GM10847 (cell line): ENCODE results near the gene FMN2.

Experiments
- POLR2A ChIP-seq: IDR thresholded peaks from 2 replicates; pipeline ENCODE4 v1.6.1; 2011; ENCODE audit not compliant: insufficient read length; ENCODE audit errors: extremely low read depth

FMN2 gene

DNA sequence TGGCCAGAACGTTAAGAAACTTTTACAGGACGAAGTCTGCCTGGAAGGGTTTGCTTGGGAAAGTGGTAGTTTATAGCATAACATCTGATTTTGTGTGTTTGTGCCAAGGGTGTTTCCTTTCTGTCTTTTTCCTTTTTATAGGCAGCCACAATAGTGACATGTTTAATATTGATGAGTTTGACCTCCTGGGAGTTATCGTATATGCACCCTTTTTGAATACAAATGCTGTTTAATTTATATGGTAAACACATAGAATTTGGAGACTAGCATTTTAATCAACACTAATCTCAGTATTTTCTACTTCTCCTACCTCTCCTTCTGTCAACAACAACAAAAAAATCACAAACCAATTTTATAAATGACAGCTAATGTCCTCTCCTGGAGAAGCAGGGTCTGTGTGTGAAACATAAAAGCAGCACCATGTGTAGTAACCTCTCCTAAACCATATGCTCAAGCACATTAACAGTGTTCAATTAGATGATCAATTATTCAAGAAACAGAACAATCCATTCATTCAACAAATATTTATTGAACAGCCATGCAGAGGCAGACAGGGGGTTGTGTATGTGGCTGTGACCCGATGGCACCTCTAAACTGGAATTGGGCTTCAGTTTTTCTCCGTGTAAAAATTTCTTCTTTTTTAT is 604 bp upstream of the FMN2 start:
- TF ChIP-seq POLR2A = no peak

DNA sequence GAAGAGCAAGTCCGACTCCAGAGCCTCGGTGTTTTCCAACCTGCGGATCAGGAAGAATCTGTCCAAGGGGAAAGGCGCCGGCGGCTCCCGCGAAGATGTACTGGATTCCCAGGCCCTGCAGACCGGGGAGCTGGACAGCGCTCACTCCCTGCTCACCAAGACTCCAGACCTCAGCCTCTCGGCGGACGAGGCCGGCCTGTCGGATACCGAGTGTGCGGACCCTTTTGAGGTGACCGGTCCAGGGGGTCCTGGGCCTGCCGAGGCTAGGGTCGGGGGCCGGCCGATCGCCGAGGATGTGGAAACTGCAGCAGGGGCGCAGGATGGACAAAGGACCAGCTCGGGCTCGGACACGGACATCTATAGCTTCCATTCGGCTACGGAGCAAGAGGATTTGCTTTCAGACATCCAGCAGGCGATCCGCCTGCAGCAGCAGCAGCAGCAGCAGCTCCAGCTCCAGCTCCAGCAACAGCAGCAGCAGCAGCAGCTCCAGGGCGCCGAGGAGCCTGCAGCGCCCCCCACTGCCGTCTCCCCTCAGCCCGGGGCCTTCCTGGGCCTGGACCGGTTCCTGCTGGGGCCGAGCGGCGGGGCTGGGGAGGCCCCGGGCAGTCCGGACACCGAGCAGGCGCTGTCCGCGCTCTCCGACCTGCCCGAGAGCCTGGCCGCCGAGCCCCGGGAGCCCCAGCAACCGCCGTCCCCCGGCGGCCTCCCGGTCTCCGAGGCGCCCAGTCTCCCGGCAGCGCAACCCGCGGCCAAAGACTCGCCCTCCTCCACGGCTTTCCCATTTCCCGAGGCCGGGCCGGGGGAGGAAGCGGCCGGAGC is 827 bp downstream of the FMN2 start:
- no peak for TF ChIP-seq POLR2A

DNA sequence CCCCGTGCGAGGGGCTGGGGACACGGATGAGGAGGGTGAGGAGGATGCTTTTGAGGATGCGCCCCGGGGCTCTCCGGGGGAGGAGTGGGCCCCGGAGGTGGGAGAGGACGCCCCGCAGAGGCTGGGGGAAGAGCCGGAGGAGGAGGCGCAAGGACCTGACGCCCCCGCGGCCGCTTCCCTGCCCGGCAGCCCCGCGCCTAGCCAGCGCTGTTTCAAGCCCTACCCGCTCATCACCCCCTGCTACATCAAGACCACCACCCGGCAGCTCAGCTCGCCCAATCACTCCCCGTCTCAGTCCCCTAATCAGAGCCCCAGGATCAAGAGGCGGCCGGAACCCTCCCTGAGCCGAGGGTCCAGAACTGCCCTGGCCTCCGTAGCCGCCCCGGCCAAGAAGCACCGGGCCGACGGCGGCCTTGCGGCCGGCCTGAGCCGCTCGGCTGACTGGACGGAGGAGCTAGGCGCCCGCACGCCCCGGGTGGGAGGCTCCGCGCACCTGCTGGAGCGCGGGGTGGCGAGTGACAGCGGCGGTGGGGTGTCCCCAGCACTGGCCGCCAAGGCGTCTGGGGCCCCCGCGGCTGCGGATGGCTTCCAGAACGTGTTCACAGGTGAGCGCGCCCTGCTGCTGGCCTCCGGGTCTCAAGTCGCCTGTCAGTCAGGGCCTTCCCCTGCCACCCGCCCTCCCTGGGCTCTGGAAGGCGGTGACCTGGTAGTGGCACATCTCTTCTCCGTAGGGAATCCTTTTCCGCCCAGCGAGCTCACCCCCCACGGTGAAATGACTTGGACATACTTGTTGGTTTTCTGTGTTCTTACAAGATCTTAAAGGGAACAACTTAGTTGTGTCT is 1.7 kb downstream of the FMN2 start:
- no peak for TF ChIP-seq POLR2A

DNA sequence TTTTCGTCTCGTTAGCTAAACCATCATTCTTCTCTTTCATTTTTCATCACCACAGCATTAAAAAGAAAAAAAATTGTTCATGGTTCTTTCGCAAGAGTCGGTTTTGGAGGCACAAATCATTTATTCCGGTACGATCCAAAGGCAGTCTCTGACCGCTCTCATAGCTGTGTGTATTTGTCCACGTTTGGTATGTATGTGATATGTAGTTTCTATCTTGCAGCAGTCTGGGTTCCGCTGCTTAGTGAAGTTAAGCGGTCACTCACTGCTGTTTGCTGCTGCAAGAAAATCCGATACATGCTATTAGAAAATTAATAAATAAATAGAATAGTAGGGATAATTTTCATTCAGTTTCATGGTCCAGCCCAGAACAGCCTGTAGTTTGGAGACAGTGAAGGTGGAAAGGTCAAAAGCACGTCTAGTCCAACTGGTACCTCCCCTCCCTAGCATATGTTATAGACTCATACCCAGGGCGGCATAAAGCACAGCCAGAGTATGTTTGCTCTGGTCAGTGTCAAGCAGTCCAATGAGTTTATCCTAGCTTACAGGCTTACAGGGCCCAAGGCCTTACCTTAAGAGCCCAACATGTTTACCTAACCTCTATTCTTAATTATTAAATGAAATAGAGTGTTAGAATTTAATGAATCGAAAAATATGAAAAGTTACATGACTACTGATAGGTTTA is 2.5 kb downstream of the FMN2 start:
- TF ChIP-seq POLR2A = no peak

DNA sequence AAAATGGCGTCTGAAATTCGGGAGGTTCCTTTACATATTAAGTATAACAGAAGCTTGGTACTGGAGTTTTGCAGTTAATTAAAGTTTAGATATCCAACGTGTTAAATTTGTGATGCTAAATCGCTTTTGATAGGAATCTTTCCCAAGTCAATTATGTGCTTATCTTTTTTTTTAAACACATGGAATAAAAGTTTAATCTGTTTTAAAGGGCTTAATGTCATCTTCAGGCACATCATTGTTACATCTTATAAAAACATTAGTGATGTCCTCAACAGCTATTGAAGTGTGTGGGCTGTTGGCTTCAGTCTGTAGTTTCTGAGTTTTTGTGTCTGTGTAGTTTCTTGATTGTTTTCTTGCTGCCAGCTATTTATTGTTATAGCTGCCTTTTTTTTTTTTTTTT is 5.3 kb downstream of the FMN2 start:
- TF ChIP-seq POLR2A = no peak

DNA sequence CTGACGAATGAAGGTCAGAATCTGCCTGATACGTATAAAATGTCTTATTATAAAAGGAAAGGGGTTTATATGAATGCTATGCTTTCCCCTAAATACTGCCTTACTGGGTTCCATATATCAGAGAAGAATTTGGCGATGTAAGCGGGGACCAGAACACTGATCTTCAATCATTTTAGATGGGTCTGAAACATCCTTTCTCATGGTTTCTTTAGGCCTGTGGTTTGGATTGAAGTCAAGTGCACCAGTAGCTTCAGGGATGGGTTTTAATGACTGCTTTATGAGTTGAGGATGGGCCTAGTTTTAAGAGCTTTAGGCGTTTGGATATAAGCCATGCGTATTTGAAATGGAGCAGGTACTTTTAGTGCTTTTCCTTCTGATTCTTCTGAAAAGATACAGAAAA is 6.9 kb downstream of the FMN2 start:
- TF ChIP-seq POLR2A = no peak

DNA sequence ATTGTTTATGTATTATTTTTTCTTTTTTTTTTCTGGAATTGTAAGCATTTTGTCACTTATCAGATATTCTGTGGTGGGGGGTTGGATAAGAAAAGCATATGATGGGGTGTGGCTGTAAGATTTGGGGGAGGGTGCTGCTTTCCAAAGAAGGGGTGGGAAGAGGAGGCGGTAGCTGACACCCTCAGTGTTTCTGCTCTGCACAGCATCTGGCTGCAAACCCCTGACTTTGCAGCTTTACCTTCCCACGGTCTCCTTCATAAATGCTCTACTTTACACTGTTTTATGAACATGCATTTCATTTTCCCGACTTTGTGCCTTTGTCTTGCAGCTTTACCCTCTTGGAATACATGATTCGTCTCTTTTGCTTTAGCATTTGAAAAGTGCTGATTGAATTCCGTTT is 7.6 kb downstream of the FMN2 start:
- no peak for TF ChIP-seq POLR2A

DNA sequence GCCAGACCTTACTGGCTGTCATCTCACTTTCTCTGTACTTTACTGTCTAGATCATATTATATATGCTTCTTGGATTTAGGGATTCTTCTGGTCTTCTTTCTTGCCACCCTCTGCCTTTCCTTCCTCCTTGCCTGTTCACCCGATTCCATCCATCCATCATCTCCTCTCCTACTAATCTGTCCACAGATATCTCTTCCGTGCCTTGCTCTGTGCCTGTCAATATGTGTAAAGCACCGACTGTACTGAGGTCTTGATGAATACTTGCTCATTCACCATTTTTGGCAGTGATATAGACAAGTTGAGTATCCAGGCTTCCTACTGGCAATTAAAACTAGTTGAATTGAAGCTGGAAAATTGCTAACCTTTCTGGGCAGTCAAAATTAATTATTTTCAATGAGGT is 8.1 kb downstream of the FMN2 start:
- TF ChIP-seq POLR2A = no peak

DNA sequence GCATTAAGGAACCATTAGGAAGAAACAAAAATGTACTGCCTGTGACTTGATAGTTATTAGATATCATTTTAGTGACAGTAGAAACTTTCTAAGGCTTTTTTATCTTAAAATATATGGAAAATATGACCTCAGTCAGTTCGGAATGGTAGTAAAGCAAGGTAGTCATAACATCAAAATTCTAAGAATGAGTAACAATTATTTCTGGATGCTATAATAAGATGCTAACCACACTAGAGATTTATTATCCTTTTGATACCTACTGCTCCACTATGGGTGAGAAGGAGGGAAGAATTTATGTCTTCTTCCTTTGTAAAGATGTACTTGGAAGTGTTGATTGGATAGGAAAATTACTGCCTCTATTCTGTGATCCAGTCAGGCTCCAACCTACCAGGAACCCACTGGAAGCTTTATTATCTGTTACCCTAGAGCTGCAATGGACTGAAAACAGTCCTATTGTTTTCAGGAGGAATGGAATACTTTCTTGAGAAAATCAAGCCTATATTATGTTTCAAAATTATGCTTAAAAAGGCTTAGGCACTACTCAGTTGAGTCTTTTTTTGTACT is 8.8 kb downstream of the FMN2 start:
- TF ChIP-seq POLR2A = no peak

DNA sequence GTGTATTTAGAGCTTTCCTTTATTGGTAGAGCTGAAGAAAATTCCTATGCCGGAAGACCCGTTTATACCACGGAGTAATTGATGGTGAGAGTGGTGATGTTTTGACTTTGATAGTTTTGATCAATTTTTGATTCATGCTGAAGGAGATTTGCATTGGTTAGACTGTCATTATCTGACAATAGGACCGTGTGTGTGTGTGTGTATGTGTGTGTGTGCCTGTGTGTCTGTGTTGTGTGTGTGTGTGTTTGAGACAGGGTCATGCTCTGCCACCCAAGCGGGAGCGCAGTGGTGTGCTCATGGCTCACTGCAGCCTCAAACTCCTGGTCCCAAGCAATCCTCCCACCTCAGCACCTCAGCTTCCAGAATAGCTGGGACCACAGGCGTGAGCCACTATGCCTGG is 9.6 kb downstream of the FMN2 start:
- TF ChIP-seq POLR2A = no peak

DNA sequence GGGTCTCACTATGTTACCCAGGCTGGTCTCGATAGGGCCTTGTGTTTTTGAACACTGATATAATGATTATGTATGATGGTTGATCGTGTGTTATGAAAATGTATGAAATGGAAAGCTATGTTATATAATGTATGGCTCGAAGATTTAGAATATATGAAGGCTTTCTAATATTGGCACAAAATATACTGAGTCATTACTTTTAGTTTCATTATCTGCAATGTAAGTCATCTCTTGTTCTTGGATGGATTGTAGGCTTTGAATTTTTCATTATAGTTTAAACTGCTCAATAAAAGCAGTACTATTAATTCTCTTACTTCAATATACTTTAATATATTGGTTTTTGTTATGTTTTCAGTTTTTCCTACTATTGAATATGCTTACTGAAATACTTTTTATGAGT is 10.1 kb downstream of the FMN2 start:
- no peak for TF ChIP-seq POLR2A

DNA sequence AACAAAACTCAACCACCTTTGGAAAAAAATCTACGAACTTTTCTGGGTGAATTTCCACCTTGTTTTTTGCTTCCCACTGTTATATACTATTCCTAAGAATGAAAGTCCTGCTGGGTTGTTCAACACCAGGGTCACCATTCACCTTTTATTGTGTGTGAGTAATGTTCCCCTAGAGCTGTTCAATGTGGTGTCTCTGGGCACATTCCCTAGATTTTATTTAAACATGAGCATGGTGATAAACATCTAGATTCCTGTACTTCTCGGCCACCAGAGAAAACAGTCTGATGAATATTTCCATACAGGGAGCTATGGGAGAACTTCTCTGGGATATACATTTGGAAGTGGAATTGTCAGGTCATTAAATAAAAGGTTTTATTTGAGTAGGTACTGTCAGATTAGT is 13.0 kb downstream of the FMN2 start:
- TF ChIP-seq POLR2A = no peak

DNA sequence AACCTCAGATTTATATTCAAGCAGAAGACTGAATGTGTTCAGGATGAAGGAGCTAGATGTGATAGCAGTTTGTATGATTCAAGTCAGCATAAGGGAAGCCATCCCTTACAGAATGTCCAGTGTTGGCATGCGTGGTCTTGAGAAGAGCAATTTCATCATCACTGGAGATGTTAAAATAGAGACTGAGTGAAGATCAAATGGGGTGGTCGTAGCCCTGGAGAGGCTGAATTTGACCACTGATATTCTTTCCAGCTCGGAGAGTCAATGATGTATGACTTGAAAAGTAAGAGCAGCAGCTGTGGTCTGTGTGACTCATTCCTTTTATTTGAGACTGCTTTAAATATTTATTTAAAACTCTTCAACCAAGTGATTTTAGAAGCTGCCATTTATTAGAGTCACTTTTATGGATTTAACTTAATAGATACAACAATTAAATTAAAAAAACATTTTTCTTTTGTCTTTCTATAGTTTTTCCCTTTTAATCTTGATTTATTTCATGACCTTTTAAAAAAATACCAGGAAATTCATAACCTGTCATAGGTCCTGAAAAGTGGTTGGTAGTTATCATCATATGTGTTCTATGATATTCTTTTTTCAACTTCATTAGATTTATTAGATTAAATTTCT is 15.5 kb downstream of the FMN2 start:
- TF ChIP-seq POLR2A = no peak

DNA sequence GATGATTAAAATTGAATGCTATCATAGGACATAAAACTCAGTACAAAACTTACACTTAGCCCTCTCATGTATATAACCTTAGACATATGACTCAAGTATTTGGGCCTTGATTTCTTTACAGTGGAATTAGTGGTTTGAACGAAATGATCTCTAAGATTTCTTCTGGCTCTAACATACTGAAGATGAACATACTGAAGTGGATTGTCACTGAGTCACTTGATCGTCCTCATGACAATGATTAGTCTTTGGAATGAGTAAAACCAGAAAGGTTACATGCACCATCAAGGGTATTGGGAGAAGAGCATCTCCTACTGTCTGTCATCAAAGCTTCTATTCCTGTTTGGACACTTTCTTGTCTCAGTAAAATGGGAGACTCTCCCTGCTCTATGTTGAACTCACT is 17.4 kb downstream of the FMN2 start:
- TF ChIP-seq POLR2A = no peak

DNA sequence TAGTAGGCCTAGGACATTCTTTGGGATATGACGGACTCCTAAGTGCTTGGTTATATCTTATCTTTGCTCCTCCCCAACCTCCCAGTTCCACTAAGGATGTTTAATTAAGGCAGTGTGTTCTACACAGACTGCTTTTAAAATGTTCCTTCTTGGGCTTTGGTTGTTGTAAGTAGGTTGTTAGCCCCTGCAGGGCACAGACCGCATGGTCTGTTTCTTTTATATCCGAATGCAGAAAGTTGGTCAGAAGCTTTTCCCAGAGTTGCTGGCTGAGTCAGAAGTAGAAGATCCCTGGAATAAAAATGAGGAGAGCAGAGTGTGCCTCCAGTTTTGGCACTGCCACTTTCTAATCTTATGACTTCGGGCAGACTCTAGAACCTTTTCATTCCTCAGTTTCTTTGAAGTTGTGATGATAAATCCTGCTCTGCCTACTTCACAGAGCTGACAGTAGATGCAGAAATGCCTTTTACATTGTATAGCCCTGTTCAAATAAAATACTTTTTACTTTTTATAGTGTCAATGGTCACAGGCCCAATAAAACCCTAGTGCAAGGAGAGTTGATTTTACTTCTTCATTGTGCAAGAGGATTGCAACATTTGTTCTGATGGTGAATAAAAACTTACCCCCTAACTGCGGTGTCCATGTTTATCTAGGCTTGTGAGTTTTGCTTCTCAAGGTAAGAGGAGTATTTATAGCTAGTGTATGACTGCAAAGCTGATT is 18.4 kb downstream of the FMN2 start:
- TF ChIP-seq POLR2A = no peak

DNA sequence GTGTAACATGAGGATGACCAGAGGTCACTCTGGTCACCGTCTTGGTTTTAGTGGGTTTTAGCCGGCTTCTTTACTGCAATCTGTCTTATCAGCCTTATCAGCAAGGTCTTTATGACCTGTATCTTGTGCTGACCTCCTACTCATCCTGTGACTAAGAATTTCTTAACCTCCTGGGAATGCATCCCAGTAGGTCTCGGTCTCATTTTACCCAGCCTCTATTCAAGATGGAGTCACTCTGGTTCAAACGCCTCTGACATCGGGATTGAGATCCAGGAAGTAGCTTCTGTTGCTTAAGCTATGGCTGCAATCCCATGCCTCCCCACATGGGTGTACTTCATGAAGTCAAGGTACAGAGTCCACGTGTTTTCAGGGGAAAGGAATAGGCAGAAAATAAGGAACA is 19.9 kb downstream of the FMN2 start:
- no peak for TF ChIP-seq POLR2A
